ENCODE measurements around the gene HMGN4. TPM values are rescaled to one million over a fixed set of nuclear protein-coding genes. Genes with fewer than 3 reads are reported as not detected.

The HMGN4 gene
- total and polyA plus RNA-seq, 9 of the 15 experiments (the other 6 are each of a cell fraction or from before 2014, with no cell fraction given): 35.4 to 134 (median 94.1) TPM

DNA sequence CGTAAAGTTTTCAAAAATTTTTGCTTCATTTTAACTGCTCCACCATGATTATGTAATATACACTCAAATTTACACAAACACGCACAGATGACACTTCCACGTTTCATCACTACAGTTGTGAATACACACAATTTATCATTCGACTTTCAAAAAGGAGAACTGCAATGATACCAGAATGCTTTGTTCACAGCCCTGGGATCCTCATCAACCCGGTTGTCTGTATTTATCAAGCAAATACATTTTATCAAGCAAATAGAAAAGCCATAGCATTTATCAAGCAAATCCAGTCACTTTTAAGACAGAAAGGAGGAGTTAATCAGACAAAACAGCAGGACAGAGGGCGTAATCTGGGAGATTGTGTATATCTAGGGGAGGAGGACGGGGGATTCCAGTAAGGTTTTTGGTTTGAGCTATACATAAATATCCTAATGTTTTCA lies 38.3 kb downstream of the HMGN4 start (continued):
- TF ChIP-seq, protein P1, sequence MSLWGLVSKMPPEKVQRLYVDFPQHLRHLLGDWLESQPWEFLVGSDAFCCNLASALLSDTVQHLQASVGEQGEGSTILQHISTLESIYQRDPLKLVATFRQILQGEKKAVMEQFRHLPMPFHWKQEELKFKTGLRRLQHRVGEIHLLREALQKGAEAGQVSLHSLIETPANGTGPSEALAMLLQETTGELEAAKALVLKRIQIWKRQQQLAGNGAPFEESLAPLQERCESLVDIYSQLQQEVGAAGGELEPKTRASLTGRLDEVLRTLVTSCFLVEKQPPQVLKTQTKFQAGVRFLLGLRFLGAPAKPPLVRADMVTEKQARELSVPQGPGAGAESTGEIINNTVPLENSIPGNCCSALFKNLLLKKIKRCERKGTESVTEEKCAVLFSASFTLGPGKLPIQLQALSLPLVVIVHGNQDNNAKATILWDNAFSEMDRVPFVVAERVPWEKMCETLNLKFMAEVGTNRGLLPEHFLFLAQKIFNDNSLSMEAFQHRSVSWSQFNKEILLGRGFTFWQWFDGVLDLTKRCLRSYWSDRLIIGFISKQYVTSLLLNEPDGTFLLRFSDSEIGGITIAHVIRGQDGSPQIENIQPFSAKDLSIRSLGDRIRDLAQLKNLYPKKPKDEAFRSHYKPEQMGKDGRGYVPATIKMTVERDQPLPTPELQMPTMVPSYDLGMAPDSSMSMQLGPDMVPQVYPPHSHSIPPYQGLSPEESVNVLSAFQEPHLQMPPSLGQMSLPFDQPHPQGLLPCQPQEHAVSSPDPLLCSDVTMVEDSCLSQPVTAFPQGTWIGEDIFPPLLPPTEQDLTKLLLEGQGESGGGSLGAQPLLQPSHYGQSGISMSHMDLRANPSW (CRISPR knock-in tag; IDR thresholded peaks at IDR 0.05): no peak
- TF ChIP-seq, protein P2, sequence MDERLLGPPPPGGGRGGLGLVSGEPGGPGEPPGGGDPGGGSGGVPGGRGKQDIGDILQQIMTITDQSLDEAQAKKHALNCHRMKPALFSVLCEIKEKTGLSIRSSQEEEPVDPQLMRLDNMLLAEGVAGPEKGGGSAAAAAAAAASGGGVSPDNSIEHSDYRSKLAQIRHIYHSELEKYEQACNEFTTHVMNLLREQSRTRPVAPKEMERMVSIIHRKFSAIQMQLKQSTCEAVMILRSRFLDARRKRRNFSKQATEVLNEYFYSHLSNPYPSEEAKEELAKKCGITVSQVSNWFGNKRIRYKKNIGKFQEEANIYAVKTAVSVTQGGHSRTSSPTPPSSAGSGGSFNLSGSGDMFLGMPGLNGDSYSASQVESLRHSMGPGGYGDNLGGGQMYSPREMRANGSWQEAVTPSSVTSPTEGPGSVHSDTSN (CRISPR knock-in tag; IDR thresholded peaks at IDR 0.05; ENCODE audit: low read depth): no peak
- TF ChIP-seq, protein P2 (tag; conservative IDR thresholded peaks at IDR 0.05; ENCODE audit: low read depth): 0 out of 2 replicates have a peak, but pooled peaks have one; percentile 8
- TF ChIP-seq ZNF133 (CRISPR knock-in tag; IDR thresholded peaks at IDR 0.05) (no peak), EWSR1 (IDR thresholded peaks at IDR 0.05; ENCODE audit: borderline replicate concordance, low read depth, partially characterized antibody) (no peak), LEF1 (IDR thresholded peaks at IDR 0.05) (no peak), SMARCC2 (IDR thresholded peaks at IDR 0.05; ENCODE audit: low read depth) (0 out of 2 replicates have a peak, but pooled peaks have one; percentile 36), MEF2A (IDR thresholded peaks at IDR 0.05; ENCODE audit: control insufficient read depth, low read depth, low read length) (no peak), RAD51 (IDR thresholded peaks at IDR 0.05; ENCODE audit: borderline replicate concordance, low read depth) (no peak), EP300 (IDR thresholded peaks at IDR 0.05; ENCODE audit: low read length) (peak; percentile 34), ZNF217 (CRISPR knock-in tag; IDR thresholded peaks at IDR 0.05) (no peak), ZBED1 (IDR thresholded peaks at IDR 0.05) (no peak), NBN (IDR thresholded peaks at IDR 0.05; ENCODE audit: low read depth) (peak; percentile 20; the same call in 1 of the 2 replicates), IFI16 (CRISPR knock-in tag; IDR thresholded peaks at IDR 0.05) (no peak), XRCC3 (IDR thresholded peaks at IDR 0.05) (no peak), POLR2G (IDR thresholded peaks at IDR 0.05; ENCODE audit: low read depth, low read length) (no peak), HDAC8 (tag; IDR thresholded peaks at IDR 0.05) (no peak), ZNF324 (CRISPR knock-in tag; IDR thresholded peaks at IDR 0.05) (no peak), ZC3H11A (IDR thresholded peaks at IDR 0.05; ENCODE audit: low read depth, low read length) (no peak), KHSRP (IDR thresholded peaks at IDR 0.05) (no peak)
- TF ChIP-seq, protein P3, sequence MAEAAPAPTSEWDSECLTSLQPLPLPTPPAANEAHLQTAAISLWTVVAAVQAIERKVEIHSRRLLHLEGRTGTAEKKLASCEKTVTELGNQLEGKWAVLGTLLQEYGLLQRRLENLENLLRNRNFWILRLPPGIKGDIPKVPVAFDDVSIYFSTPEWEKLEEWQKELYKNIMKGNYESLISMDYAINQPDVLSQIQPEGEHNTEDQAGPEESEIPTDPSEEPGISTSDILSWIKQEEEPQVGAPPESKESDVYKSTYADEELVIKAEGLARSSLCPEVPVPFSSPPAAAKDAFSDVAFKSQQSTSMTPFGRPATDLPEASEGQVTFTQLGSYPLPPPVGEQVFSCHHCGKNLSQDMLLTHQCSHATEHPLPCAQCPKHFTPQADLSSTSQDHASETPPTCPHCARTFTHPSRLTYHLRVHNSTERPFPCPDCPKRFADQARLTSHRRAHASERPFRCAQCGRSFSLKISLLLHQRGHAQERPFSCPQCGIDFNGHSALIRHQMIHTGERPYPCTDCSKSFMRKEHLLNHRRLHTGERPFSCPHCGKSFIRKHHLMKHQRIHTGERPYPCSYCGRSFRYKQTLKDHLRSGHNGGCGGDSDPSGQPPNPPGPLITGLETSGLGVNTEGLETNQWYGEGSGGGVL (CRISPR knock-in tag; IDR thresholded peaks at IDR 0.05): no peak
- TF ChIP-seq, protein P4, sequence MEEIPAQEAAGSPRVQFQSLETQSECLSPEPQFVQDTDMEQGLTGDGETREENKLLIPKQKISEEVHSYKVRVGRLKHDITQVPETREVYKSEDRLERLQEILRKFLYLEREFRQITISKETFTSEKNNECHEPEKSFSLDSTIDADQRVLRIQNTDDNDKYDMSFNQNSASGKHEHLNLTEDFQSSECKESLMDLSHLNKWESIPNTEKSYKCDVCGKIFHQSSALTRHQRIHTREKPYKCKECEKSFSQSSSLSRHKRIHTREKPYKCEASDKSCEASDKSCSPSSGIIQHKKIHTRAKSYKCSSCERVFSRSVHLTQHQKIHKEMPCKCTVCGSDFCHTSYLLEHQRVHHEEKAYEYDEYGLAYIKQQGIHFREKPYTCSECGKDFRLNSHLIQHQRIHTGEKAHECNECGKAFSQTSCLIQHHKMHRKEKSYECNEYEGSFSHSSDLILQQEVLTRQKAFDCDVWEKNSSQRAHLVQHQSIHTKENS (CRISPR knock-in tag; IDR thresholded peaks at IDR 0.05): no peak

Measured in K562 (cell line).